Loucy (cell line): ENCODE measurements around the gene OXER1.

Source experiments
- H2AFZ ChIP-seq: fragments of 200-600 bp; sonication (generic); 2 replicates; pipeline ENCODE4 v1.6.0; 2016; ENCODE audit warnings: antibody characterized with exemption, mild to moderate bottlenecking, low read length, moderate library complexity
- H3F3A ChIP-seq: fragments of 200-600 bp; 2 replicates; pipeline ENCODE4 v1.6.0; 2016; ENCODE audit warnings: antibody characterized with exemption, low read depth, mild to moderate bottlenecking
- H3K27me3 ChIP-seq: fragments of 200-600 bp; sonication (generic); 2 replicates; pipeline ENCODE4 v1.6.1; 2014; ENCODE audit warnings: low read length, mild to moderate bottlenecking; ENCODE audit not compliant: insufficient read depth, poor library complexity, severe bottlenecking
- H3K36me3 ChIP-seq: fragments of 200-600 bp; sonication (generic); 2 replicates; pipeline ENCODE4 v1.6.1; 2016; ENCODE audit warnings: low read length; ENCODE audit not compliant: insufficient read depth
- H3K4me1 ChIP-seq: fragments of 200-600 bp; sonication (generic); 2 replicates; pipeline ENCODE4 v1.5.1; 2014; ENCODE audit warnings: low read length, mild to moderate bottlenecking; ENCODE audit not compliant: insufficient read depth, poor library complexity, severe bottlenecking
- H3K4me2 ChIP-seq: fragments of 200-600 bp; sonication (generic); 2 replicates; pipeline ENCODE4 v1.6.0; 2014; ENCODE audit warnings: antibody characterized with exemption, low read length, low read depth, mild to moderate bottlenecking; ENCODE audit not compliant: poor library complexity, severe bottlenecking
- H3K4me3 ChIP-seq: fragments of 200-600 bp; sonication (generic); 2 replicates; pipeline ENCODE4 v1.5.1; 2014; ENCODE audit warnings: low read length, mild to moderate bottlenecking, mixed read lengths; ENCODE audit not compliant: poor library complexity, severe bottlenecking
- H3K79me2 ChIP-seq: fragments of 200-600 bp; sonication (generic); 2 replicates; pipeline ENCODE4 v1.6.1; 2014; ENCODE audit warnings: low read length; ENCODE audit not compliant: insufficient read depth
- H3K9ac ChIP-seq: fragments of 200-600 bp; sonication (generic); 2 replicates; pipeline ENCODE4 v1.6.0; 2014; ENCODE audit warnings: mild to moderate bottlenecking, low read depth, low read length, moderate library complexity; ENCODE audit not compliant: poor library complexity, severe bottlenecking
- H3K9me2 ChIP-seq: fragments of 200-600 bp; sonication (generic); replicated peaks from 2 replicates; pipeline ENCODE4 v1.6.1; 2016; ENCODE audit warnings: low read depth, low read length, mixed read lengths
- H3K9me3 ChIP-seq: fragments of 200-600 bp; sonication (generic); 2 replicates; pipeline ENCODE4 v1.6.1; 2014; ENCODE audit warnings: mild to moderate bottlenecking, antibody characterized with exemption, low read length, low read depth; ENCODE audit not compliant: insufficient read depth
- H4K20me1 ChIP-seq: fragments of 200-600 bp; sonication (generic); 2 replicates; pipeline ENCODE4 v1.6.0; 2014; ENCODE audit warnings: antibody characterized with exemption, low read length, mild to moderate bottlenecking; ENCODE audit not compliant: insufficient read depth, poor library complexity, severe bottlenecking
- EZH2phosphoT487 ChIP-seq: fragments of 200-600 bp; IDR thresholded peaks from 2 replicates; pipeline ENCODE4 v1.6.1; 2018; ENCODE audit warnings: antibody characterized with exemption, mild to moderate bottlenecking, moderate library complexity, borderline replicate concordance
- TF ChIP-seq, protein P1 (sequence below): fragments of 200-600 bp; sonication (generic); conservative IDR thresholded peaks from 2 replicates; pipeline ENCODE4 v1.5.1; 2014; ENCODE audit warnings: mild to moderate bottlenecking, antibody characterized with exemption, low read length

The OXER1 gene

DNA sequence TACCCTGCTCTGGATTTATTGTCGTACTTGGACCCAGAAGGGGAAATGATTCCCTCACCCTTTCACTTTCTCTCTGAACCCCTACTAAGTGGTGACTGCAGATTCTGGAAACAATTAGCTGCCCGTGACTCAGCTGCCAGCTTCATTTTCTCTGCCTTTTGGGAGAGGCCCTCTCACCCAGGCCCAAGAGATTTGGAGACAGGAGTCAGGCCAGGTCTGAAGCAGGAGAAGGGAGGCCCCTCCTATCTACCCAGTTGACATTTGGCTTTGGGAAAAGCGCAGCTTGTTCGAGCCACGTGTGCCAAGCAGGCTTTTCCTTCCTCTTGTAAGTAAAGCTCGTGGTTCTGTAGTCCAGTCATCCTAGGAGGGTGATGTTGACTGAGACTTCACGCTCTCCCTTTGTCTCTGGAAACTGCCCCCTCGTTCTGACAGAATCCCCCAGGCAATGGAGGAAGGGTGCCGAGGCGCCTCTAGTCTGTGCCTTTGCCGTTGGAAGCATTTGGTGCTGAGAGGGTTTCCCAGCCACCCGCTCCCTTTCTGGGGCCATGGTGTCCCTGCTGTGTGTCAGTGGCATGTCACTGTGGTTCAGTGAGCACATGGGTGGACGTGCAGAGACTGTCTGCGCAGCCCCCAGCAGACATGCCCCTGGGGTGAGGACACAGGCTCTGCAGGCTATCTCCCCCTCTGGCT, 8.6 kb downstream of the OXER1 start:
- Histone ChIP-seq H3K36me3 (no peaks in the 10 kb centered on the region; the same call in 1 of the 2 replicates), H3K9me2 (no peaks in the 10 kb centered on the region), H3K9me3 (no peaks in the 10 kb centered on the region), H2AFZ (no peak overlapping the region), H4K20me1 (no peaks in the 10 kb centered on the region), H3K79me2 (no peaks in the 10 kb centered on the region), H3K4me1 (peaks cover 4% of the 10 kb centered on the region), H3K4me2 (no peak overlapping the region), H3K9ac (no peak overlapping the region), H3K4me3 (no peak overlapping the region), H3F3A (no peaks in the 10 kb centered on the region), H3K27me3 (no peaks in the 10 kb centered on the region)
- TF ChIP-seq EZH2phosphoT487: no peak
- TF ChIP-seq, protein P1, sequence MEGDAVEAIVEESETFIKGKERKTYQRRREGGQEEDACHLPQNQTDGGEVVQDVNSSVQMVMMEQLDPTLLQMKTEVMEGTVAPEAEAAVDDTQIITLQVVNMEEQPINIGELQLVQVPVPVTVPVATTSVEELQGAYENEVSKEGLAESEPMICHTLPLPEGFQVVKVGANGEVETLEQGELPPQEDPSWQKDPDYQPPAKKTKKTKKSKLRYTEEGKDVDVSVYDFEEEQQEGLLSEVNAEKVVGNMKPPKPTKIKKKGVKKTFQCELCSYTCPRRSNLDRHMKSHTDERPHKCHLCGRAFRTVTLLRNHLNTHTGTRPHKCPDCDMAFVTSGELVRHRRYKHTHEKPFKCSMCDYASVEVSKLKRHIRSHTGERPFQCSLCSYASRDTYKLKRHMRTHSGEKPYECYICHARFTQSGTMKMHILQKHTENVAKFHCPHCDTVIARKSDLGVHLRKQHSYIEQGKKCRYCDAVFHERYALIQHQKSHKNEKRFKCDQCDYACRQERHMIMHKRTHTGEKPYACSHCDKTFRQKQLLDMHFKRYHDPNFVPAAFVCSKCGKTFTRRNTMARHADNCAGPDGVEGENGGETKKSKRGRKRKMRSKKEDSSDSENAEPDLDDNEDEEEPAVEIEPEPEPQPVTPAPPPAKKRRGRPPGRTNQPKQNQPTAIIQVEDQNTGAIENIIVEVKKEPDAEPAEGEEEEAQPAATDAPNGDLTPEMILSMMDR: no peak

DNA sequence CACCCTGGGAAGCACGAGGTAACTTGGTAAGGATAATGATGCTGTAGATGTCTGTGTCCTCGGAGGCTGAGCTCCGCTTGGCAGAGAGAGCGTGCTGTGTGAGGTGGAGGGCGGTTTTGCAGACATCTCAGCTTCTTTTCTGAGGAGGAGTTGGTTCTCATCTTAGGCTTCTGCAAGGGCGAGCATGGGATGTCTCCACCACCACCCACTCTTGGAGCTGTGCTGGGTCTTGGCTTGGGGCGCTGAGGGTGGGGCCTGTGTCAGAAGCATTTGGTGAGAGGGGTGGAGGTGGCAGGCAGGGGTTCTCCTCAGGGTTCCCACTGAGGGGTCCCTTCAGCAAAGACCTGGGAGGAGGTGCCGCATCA, 9.2 kb downstream of the OXER1 start:
- TF ChIP-seq, protein P1: no peak
- TF ChIP-seq EZH2phosphoT487: no peak
- Histone ChIP-seq H3F3A (no peaks in the 10 kb centered on the region), H3K4me3 (no peak overlapping the region), H2AFZ (no peak overlapping the region), H3K4me1 (peaks cover 4% of the 10 kb centered on the region), H3K9me2 (no peaks in the 10 kb centered on the region), H3K9me3 (no peaks in the 10 kb centered on the region), H3K9ac (no peak overlapping the region), H4K20me1 (no peaks in the 10 kb centered on the region), H3K79me2 (no peaks in the 10 kb centered on the region), H3K36me3 (no peaks in the 10 kb centered on the region; the same call in 1 of the 2 replicates), H3K4me2 (no peak overlapping the region), H3K27me3 (no peaks in the 10 kb centered on the region)

- Histone ChIP-seq H4K20me1 (no peaks in the 10 kb centered on the region), H3K27me3 (no peaks in the 10 kb centered on the region), H2AFZ (no peak overlapping the region), H3F3A (no peaks in the 10 kb centered on the region), H3K9ac (no peak overlapping the region), H3K79me2 (no peaks in the 10 kb centered on the region), H3K4me3 (no peak overlapping the region), H3K4me2 (no peak overlapping the region), H3K4me1 (peaks cover 4% of the 10 kb centered on the region), H3K36me3 (no peaks in the 10 kb centered on the region; the same call in 1 of the 2 replicates), H3K9me3 (no peaks in the 10 kb centered on the region), H3K9me2 (no peaks in the 10 kb centered on the region)
- TF ChIP-seq, protein P1: no peak
- TF ChIP-seq EZH2phosphoT487: no peak
Observed at GRCh38 chr2:42754021-42754775, 9.7 kb downstream of the OXER1 start.
